Measurements from ENCODE around the gene PSMA7.

The PSMA7 gene

DNA sequence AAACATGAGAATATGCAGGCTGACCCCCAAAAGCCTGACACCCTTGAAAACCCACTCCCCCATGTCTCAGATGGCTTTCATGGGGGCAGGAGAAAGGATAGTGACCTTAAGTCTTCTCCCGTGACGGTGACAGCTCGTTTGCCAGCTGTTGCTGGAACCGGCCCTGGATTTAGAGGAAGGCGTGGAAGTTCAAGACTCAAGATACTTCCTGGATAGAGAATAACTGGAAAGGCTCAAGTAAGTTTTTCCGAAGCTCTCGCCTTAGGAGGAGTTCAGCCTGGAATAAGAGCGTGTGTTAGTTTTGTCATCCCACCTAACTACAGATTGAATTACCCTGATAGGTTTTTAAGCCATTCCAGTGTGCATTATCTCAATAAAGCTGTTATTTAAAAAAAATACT lies 28.1 kb upstream of the PSMA7 start:
- DNase-seq = no peak

DNA sequence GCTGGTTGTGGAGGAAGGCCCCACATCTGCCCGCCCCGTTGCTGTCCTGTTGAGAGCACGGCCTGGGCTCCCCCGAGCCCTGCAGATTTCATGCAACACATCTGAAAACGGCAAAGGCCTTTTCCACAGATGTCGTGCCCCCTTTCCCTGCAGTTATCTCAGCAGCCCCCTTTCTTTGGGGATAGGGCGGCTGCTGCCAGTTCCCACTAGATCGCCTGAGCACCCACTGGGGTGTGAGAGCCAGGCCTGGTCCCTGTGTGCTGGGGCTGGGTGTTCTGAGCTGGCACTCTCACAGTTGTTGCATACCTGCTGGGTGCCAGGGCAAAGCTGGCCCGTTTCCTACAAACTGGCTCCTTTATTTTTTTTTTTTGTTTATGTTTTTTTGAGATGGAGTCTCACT lies 27.3 kb upstream of the PSMA7 start:
- no peak for DNase-seq

DNA sequence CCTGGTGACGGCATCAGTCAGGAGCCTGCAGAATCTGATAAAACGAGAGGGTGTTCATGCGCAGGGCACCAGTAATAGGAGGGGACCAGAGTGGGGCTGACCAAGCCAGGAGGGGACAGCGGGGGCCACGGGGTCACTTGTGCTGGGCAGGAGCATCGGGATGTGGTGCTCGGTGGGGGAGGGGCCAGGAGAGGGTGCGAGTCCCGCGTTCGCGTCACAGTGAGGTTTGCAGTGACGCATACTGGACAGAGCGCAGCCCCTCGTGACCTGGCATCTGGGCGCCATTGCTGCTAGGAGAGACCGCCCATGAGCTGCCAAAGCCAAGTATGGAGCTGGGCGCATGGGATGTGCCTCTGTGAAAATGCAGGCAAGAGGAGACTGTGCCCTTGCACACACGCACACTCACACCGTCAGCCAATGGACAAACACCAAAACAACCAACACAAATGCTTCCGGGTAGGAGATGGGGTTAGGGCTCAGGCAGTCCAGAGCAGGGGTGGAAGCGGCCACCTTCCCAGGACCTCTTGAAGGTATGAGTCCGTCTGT lies 25.8 kb upstream of the PSMA7 start:
- DNase-seq = no peak

DNA sequence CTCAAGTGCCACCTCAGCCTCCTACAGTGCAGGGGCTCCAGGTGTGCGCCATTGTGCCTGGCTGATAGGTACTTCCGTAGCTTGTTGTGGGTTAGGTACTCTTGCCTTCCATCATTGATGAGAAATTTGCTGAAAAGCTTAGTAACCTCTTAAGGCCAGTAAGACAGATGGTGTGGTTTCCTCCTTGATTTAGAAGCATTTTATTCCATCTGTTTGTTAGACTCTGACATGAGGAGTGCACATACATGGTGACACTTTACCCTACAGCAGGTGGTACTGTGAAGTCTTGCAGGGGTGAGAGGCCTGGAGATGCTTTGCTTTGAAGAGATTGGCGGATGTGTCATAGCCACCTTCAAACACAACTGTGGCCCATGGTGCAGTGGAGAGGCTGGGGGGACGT lies 24.9 kb upstream of the PSMA7 start:
- no peak for DNase-seq

DNA sequence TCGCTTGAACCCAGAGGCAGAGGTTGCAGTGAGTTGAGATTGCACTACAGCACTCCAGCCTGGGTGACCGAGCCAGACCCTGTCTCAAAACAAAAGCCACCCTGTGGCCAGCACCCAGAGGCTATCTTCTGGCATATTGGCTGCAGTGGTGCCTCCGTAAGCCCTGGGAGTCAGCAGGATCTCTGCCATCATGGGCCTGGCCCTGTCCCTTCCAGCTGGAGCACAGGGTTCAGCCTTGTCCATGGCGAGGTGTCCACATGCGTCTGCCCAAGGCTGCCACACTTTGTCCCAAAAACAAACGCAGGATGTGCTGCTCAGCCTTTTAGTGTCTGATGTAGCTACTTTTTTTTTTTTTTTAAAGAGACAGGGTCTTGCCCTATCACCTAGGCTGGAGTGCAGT lies 24.3 kb upstream of the PSMA7 start:
- no peak for DNase-seq

DNA sequence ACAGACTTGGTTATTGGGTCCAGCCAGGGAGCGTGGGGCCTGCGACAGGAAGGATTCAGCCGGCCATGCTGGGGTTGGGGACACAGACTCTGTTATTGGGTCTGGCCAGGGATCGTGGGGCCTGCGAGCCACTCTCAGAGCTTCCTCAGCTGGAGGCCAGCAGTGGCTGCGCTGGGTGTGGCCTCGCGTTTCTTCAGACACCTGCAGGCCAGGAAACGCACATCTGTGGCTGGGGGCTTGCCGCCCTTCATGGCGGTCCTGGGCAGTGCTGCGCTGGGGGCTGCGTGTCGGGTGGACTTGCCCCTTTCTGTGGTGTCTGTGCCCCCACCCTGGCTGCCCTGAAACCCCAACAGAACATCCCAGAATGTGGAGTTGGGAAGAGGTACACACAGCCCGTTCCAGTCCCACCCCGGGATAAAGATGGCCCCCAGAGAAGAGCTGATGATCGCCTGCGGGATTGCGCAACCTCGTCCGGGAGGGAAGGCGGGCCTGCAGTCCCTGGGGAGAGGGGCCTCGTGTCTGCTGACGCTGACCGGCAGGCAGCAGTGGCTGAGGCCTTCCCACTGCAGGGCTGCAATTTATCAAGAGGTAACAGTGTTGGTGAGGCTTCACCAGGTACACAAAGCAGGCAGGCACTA lies 22.7 kb upstream of the PSMA7 start:
- no peak for DNase-seq

DNA sequence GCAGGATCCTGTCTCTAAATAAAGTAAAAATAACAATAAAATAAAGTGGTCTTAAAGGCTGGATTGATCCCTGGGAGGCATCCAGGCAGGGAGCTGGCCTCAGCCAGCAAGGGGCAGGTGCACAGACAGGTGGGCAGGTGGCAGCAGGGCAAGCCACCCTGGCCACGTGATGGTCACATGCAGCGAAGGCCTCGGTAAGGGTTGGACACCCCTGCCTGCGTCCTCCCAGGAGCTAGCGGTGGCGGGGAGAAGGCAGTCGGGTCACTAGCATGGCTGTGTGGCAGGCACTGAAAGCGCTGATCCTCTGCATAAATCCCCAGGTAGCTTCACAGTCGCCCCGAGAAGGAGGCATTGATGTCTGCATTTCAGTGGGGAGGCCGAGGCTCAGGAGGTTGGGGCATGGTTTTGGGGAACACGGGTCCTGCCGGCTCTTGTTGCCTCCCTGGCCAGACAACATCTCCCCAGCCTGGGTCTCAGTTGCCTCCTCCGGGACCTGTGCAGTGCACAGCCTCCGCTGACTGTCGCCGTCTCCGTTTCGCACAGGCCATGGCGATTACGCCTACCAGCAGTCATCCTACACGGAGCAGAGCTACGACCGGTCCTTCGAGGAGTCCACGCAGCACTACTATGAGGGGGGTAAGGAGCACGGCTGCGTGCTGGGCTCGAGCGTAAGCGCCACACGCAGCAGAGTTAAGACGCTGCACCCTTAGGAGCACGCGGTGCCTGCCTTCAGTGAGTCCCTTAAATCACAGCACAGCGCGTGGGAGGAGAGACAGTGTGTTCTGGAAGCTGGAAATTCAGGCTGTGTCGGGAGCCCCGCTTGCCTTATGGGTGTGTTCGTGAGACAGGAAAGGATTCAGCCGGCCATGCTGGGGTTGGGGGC lies 21.9 kb upstream of the PSMA7 start:
- no peak for DNase-seq

DNA sequence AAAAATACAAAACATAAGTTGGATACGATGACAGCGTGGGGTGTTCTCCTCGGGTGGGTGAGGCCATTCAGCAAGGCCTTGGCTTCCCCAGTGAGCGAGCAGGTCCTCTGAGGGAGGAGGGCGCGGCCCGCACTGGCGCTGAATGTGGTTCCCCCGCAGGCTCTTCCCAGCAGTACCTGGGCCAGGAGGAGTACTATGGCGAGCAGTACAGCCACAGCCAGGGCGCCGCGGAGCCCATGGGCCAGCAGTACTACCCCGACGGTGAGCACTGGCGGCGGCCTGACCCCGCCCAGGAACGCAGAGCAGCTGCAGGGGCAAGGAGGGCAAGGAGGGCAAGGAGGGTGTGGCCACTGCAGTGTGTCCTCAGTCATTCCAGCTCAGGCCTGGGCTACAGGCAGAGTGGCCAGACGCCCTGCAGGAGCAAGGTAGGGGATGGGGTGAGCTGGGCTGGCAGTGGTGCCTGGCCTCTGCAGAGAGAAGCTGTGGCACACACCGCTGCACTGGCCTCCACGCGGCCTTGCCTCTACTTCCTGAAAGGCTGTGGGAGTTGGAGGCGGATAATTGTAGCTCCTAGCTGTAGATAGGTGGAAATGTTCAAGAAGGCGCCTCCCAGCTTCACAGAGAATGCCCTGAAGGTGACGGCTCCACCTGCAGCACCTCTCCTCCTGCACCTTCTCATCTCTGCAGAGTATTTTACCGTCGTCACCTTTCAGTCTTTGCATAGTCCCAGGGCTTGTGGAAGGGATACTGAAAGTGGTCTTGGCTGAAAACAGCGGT lies 21.0 kb upstream of the PSMA7 start:
- no peak for DNase-seq

DNA sequence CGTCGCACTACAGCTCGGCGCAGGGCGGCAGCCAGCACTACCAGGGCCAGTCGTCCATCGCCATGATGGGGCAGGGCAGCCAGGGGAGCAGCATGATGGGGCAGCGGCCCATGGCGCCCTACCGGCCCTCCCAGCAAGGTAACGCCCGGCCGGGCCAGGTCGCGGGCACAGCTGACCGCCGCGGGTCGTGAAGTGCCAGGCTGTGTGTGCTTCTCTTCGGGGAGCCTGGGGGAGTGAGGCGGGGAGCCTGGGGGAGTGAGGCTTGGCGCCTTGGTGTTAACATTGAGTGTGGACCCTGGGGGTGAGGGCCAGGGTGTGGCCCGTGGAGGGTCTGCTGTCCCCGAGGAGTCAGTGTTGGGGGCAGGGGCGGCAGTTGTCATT lies 20.3 kb upstream of the PSMA7 start:
- DNase-seq = no peak

DNA sequence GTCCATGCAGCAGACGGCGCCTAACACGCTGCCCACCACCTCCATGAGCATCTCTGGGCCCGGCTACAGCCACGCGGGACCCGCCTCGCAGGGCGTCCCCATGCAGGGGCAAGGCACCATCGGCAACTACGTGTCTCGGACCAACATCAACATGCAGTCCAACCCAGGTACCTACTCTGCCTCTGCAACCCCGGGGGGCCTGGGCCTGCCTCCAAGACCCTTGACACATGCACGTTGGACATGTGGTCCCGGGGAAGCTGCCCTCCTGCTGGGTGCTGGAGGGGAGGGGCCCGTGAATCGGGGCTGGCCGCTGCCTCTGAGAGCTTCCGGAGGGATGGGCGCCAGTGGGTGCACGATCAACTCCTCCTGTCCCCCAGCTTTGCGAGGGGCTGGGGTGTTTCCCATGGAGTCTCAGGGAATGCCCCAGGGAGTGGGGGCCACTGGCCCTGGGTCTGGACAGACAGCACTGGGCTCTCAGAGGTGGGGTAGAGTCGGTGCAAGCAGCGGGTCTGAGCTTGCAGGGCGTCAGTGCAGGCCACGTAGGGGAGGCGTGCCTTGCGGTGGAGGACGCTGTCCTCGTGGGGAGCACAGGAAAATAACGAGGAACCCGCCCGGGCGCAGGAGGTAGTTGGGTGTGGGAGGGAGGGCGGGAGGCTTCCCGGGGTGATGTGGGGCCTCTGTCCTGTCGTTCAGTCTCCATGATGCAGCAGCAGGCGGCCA lies 19.7 kb upstream of the PSMA7 start:
- DNase-seq = no peak

DNA sequence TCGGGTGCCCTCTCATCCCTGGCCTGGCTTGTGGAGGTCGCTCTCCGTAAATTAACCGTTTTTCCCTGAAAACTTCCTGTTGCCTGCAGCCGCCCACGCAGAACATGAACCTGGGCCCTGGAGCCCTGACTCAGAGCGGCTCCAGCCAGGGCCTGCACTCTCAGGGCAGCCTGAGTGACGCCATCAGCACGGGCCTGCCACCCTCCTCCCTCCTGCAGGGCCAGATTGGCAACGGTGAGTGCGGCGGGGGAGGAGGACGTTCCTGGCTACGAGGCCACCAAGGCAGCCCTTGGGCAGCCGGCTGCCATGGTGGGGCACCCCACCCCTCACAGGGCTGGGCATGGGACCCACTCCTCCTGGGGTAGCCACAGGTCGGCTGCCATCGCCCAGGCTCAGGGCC lies 18.2 kb upstream of the PSMA7 start:
- DNase-seq = no peak

DNA sequence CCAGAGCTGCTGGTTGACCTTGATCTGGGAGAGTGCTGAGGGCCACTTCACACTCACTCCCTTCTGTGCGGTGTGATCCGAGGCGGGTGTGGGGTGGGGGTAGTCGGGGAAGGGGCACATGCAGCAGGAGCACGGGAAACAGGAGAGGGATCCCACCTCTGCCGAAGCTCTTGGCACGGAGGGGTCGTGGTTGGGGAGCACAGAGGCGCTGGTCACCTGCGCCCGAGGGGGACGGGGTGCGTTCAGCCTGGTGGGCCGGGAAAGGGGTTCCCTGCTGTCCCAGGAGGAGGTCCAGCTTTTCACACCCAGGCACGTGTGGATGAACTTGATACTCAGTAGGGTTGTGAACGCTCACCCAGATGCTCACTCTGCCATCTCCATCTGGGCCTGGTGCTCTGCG lies 17.7 kb upstream of the PSMA7 start:
- no peak for DNase-seq

DNA sequence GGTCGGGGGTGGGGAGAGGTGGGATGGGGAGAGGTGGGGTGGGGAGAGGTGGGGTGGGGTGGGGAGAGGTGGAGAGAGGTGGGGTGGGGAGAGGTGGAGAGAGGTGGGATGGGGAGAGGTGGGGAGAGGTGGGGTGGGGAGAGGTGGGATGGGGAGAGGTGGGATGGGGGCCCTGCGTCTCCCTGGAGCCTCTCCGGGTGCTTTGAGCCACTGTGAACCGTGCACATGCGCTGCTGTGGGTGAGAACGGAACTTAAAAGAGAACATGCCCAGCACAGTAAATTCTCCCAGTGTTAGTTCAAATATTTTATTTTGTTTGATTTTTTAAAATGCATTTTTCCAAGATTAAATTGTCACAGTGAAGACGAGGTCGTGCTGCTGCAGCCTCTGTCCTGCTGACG lies 17.1 kb upstream of the PSMA7 start:
- no peak for DNase-seq

DNA sequence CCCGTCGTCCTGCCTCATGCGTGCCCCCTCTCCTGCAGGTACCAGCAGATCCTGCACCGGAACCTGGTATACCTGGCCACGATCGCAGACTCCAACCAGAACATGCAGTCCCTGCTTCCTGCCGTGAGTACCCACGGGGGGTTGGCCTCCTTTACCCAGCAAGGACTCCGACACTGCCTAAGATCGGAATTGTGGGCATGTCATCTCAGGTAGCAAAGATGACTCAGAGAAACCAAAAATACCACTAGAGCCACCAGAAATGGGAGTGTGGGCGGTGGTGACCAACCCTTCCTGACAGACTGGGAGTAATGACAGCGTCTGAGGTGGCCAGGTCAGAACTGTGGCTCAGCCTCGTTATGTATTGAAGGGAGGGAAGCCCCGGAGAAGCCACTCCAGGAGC lies 16.6 kb upstream of the PSMA7 start:
- DNase-seq = peak; percentile 84

DNA sequence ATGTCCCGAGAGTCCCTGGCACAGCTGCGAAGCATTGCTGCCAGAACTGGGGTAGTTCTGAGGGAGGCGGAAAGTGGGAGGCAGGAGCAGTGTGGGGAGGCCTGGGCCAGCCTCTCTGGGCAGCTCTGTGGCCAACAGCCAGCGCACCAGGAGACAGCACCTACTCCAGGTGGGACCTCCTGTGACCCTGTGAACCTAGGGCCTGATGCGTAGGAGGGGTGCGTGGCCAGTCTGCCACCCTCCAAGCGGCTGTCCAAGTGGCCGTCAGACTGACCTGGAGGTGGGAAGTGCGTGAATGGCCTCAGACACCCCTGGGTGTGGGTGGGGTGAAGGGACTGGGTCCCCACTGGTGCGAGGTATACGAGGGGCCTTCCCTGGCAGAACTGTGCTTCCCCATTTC lies 15.9 kb upstream of the PSMA7 start:
- no peak for DNase-seq

DNA sequence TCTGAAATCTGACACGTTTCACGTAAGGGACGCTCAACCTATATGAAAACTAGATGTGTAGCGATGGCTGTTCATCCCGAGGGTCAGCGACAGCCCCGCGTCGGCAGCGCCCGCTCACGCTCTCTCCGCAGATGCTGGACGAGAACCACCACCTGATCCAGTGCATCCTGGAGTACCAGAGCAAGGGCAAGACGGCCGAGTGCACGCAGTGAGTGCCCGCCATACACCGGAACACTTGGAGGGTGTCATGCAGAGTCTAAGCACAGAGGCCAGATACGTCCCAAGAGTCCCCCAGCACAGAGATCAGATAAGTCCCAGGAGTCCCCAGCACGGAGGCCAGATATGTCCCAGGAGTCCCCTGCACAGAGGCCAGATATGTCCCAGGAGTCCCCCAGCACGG lies 15.3 kb upstream of the PSMA7 start:
- DNase-seq = no peak

DNA sequence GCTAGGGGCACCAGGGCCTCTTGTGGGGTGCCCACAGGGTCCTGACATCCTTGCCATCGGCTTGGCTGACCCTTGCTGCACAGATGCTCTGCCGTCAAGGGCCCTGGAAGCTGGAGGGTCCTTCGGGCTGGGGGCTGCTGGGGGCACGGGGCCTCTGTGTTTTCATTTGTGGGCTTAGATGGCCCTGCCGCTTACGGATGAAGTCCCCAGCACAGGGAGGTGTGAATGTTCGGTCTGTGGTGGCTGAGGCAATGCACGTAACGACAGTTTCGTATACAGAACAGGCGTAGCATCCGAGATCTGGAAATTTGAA lies 14.8 kb upstream of the PSMA7 start:
- no peak for DNase-seq

DNA sequence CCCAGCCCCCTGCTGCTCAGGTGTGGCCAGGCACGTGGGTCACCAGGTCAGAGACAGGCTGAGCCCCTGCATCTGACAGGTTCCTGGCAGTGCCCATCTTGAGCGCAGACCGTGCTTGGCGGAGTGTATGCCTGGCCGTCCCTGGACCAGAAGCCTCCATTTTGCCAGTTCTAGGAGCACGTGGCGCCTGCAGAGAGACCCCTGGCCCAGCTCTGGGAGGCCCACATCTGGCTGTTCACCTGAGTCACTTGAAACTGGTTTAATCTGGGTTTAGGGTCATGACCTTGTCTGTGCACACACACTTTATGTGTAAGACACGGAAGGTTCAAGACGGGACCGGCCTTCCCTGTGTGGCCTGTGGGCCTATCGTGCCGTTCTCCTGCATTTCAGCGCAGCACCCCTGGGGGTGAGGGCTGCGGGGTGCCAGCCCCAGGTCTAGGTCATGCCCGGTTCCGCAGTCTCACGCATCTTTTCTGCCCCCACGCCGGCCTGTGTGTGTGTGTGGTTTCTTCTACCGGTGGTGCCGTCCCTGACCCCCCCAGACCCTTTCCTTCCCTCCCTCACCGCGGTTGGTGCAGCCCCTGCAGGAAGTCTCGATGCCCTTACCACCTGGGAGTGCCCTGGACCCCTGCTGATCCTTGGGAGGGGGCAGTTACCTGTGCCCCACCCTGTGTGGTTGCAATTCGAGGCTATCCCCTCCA lies 14.3 kb upstream of the PSMA7 start:
- DNase-seq = no peak

DNA sequence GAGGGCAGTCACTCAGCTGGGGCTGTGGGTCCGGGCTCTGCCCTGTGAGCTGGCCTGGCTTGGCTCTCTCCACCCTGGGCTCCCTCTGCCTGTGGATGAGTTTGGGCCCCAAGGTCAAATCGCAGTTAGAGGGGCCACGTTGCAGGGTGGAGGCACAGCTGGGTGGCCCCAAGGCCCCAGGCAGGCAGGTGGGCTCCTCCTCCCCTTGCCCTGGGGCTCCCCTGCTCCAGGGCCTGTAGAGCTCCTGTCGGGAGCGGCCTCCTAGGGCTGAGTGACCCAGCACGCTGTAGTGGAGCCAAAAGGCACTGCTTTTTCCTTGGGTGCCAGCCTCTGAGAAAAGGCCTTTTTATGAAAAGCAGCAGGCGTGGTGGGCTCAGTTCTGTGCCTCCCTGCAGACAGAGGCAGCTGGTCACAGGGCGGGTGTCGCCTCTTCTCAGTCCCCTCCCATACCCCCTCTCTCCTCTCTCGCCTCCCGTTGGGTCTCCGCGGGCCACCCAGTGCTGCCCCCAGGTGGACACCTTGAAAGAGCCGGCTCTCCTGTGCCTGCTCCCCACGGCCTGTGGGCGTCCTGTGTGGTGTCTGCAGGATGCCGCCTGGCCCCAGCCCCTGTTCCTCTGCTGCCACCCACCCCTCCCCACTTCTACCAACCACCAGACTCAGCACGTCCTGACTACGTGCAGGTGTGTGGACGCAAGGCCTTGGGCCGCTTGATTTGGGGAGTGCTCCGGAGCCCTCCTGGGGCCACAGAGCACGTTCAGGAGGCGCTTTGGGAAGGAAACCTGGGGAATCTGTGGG lies 13.6 kb upstream of the PSMA7 start:
- peak; percentile 86 for DNase-seq

DNA sequence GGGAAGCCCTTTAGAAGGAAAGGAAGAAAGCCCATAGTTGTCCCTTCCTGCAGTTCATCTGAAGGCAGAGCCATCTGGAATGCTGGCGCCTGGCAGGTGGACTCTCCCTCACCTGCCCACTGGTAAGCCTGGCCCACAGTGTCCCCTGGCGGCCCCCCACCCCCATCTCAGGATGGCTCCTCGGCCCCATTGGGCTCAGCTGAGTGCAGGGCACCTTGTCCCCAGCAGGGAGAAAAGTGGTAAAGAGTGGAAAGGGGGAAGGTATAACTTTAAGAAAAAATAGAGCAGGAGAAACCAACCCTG lies 13.0 kb upstream of the PSMA7 start:
- DNase-seq = no peak

DNA sequence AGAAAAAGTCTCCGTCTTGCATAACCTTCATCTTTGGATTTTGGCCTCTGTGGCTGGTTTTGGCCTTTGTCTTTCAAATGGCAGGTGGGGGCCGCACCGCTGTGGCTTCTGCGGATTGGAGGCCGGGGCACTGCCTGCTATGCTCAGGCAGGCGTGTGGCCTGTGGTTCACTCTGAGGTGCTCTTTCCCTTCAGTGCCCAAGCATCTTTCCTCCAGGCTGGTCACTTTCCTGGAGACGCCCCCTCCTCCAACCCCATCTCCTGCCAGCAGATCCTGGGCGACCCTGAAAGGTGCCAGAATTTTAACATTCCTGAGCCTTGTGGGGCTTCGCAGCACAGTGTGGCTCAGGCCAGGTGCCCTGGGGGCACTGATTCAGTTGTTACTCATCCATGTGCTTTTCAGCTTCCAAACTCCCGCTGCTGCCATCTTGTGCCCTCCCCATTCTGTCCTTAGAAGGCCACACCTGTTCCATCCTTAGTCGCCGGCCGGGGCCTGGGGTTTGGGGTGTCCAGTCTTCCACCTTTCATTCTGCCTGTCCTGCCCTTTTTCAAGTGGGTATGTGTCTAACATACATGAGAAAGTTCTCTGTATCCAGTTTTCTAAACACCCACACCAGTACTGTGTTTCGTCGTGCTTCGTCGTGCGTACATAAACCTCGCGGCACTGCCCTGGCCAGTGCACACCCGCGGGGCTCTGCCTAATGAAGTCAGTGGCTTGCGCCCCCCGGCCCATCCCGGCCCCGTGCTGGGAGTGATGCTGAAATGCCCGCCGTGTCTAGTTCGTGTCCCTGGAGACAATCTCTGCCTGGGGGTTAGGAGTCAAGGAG lies 12.4 kb upstream of the PSMA7 start:
- DNase-seq = no peak
